ENCODE data around the gene GDE1. TPM values are rescaled to one million over a fixed set of nuclear protein-coding genes. Genes with fewer than 3 reads are reported as not detected.

Gene GDE1
- total and polyA plus RNA-seq, 2 of the 4 experiments (the other 2 are of a cell fraction) = 50.1 to 62.4 TPM

DNA sequence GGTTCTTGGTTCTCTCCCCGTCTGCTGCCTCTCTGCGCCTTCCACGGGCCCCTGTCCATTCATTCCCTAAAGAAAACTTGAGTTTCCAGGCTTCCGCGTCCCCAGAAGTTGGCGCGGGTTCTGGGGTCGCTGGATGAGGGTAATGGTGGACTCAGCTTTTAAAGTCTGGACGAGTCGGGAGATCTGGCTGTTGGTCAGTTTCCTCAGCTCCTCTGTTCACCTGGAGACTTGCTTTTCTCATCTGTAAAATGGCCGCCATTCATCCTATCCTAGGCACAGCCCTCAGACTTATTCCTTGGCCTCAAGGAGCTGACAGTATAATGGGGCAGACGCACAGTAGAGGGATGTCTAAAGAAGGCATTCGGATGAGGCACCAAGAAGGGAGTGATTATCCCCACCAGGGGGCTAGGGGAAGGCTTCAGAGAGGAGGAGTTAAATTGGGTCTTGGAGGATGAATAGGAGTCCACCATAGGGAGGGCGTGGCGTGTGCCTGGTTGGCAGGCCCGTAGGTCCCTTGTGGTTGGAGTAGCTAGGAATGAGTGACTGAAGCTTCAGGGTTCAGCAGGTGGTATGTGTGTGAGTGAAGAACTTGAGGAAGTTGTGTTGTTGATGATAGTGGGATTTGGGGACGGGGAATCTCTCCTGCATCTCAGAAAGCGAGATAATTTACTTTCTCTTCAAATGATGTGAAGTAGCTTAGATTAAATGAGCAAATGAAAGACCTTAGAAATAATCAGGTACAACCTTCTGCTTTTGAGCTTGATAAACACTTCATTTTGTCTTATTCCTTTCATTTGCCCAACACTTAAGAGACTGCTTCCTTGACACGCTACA, 34.3 kb upstream of the GDE1 start:
- H3K36me3 ChIP-seq (ENCODE audit: control insufficient read depth, insufficient read depth, low read length) = no peaks in the 10 kb centered on the region
- TF ChIP-seq MAFK (IDR thresholded peaks at IDR 0.05; ENCODE audit: low read depth, low read length) (no peak), POLR2A (IDR thresholded peaks at IDR 0.05; ENCODE audit: low read depth, low read length) (0 out of 2 replicates have a peak, but pooled peaks have one; percentile 9)
- H3K4me3 ChIP-seq (ENCODE audit: insufficient read depth, low read depth, low read length) = peak overlapping the region; percentile 87
- peak overlapping the region; percentile 91 for H3K9ac ChIP-seq (ENCODE audit: low read depth, low read length)
- peak overlapping the region; percentile 84 for H2AK5ac ChIP-seq (ENCODE audit: low read depth, low read length)
- CTCF ChIA-PET = interaction anchor here (0.6 to 1.8 kb wide), 5 partner anchors 11 to 44 kb away, joined by 3 to 12 read pairs (median 4); partner anchors contain the start of gene GDE1
- H2AFZ ChIP-seq (replicated peaks; ENCODE audit: low read length, poor library complexity) = peak overlapping the region; percentile 98
- peak overlapping the region; percentile 49 for H2BK5ac ChIP-seq (ENCODE audit: low read depth, low read length, poor library complexity, severe bottlenecking)
- no peak overlapping the region for H2BK15ac ChIP-seq (ENCODE audit: low read depth, low read length)
- no peaks in the 10 kb centered on the region for H3K27me3 ChIP-seq (ENCODE audit: control insufficient read depth, insufficient read depth, low read length)
- no peaks in the 10 kb centered on the region for H3K9me3 ChIP-seq (ENCODE audit: control insufficient read depth, insufficient read depth, low read length)
- in situ Hi-C loops (cut with MboI; ENCODE audit: low sequenced_read_pairs) = no loop called here
- peak overlapping the region; percentile 96 for H4K5ac ChIP-seq (ENCODE audit: low read depth, low read length)
- peak overlapping the region; percentile 88 for H4K91ac ChIP-seq (ENCODE audit: insufficient read depth, low read depth, low read length)
- dilution Hi-C loops (cut with HindIII; ENCODE audit: low sequenced_read_pairs, unreplicated experiment) = no loop called here
- H3K4ac ChIP-seq (ENCODE audit: low read depth, low read length) = peak overlapping the region; percentile 86
- H2AK9ac ChIP-seq (replicated peaks; ENCODE audit: low read depth, low read length, poor library complexity) = peak overlapping the region; percentile 95
- H3K27ac ChIP-seq (ENCODE audit: insufficient read depth, low read length) = peak overlapping the region; percentile 87
- intact Hi-C loops (cut with micrococcal nuclease) = loop anchor here (1.0 to 5.0 kb wide), 4 partner anchors 33 to 831 kb away; partner anchors contain the start of genes CCP110 and GDE1
- H2BK120ac ChIP-seq (ENCODE audit: low read depth, low read length) = peak overlapping the region; percentile 66
- 80% methylated on average over 2 of the region's 19 CpGs; no CpG with 5 or more reads in 1 of the 2 experiments for WGBS, 2 experiments (ENCODE audit: extremely low coverage in 2 of 2, insufficient read length in 1 of 2)
- no peaks in the 10 kb centered on the region for H4K20me1 ChIP-seq (ENCODE audit: insufficient read depth, low read length)
- peaks cover 4% of the 10 kb centered on the region for H3K4me1 ChIP-seq (ENCODE audit: control insufficient read depth, insufficient read depth, low read length)
- H3K14ac ChIP-seq (replicated peaks; ENCODE audit: low read depth, low read length) = peak overlapping the region; percentile 94
- POLR2A ChIA-PET (ENCODE audit: unreplicated experiment) = interaction anchor here (0.7 kb wide), 1 partner anchor 16 kb away, joined by 3 read pairs; no protein-coding TSS in a partner anchor
- peaks cover 5% of the 10 kb centered on the region for H3K9me1 ChIP-seq (ENCODE audit: insufficient read depth, low read length)
- peaks cover 11 to 28% of the 10 kb centered on the region in 2 experiments for H3K79me1 ChIP-seq (ENCODE audit: low read depth in 1 of 2, low read length in 2 of 2)
- DNase-seq (peak; percentile 26), ATAC-seq (ENCODE audit: low read depth) (no peak)
- peak overlapping the region; percentile 94 for H3K4me2 ChIP-seq (ENCODE audit: low read depth, low read length)
- no peak overlapping the region; the same call in 1 of the 2 replicates for H2BK20ac ChIP-seq (ENCODE audit: low read depth, low read length)
- BruUV-seq (replicated peaks) = no TSS peak
- H3K18ac ChIP-seq (ENCODE audit: low read depth, low read length) = peak overlapping the region; percentile 83
- peak overlapping the region; percentile 78 to 94 for H4K8ac ChIP-seq (ENCODE audit: low read depth in 2 of 2, low read length in 2 of 2)
- peak overlapping the region; percentile 91 for H3K23ac ChIP-seq (ENCODE audit: low read depth, low read length)
- H3K56ac ChIP-seq (ENCODE audit: extremely low read depth, insufficient read depth, low read length) = peak overlapping the region; percentile 81

All from IMR-90 (cell line).